WTC11 (cell line): ENCODE measurements around the gene CPN1.

ENCODE experiments used
- ATF1 ChIP-seq: sonication (generic); formaldehyde crosslinking; IDR thresholded peaks from 2 replicates; pipeline ENCODE4 v1.8.1; 2023; ENCODE audit warnings: mild to moderate bottlenecking, moderate library complexity, missing genetic modification reagents
- ATF2 ChIP-seq: sonication (generic); formaldehyde crosslinking; IDR thresholded peaks from 2 replicates; pipeline ENCODE4 v1.8.1; 2022; ENCODE audit warnings: low read depth, missing genetic modification reagents, borderline replicate concordance
- ATF3 ChIP-seq: sonication (generic); formaldehyde crosslinking; conservative IDR thresholded peaks from 2 replicates; pipeline ENCODE4 v1.8.1; 2022; ENCODE audit warnings: mild to moderate bottlenecking, missing genetic modification reagents
- CREM ChIP-seq: sonication (generic); formaldehyde crosslinking; IDR thresholded peaks from 2 replicates; pipeline ENCODE4 v1.8.1; 2022; ENCODE audit warnings: mild to moderate bottlenecking, missing genetic modification reagents, moderate library complexity
- CTCF ChIP-seq: fragments of 200-600 bp; IDR thresholded peaks from 2 replicates; pipeline ENCODE4 v1.8.0; 2022; ENCODE audit warnings: antibody characterized with exemption
- E2F5 ChIP-seq: sonication (generic); formaldehyde crosslinking; IDR thresholded peaks from 2 replicates; pipeline ENCODE4 v1.8.1; 2022; ENCODE audit warnings: mild to moderate bottlenecking, moderate library complexity, missing genetic modification reagents
- ELF4 ChIP-seq: sonication (generic); formaldehyde crosslinking; IDR thresholded peaks from 2 replicates; pipeline ENCODE4 v1.8.1; 2022; ENCODE audit warnings: low read depth, mild to moderate bottlenecking, moderate library complexity, missing genetic modification reagents
- FOXK1 ChIP-seq: sonication (generic); formaldehyde crosslinking; IDR thresholded peaks from 2 replicates; pipeline ENCODE4 v1.8.0; 2022; ENCODE audit warnings: mild to moderate bottlenecking, moderate library complexity, missing genetic modification reagents
- GABPB1 ChIP-seq: sonication (generic); formaldehyde crosslinking; IDR thresholded peaks from 2 replicates; pipeline ENCODE4 v1.8.1; 2023; ENCODE audit warnings: mild to moderate bottlenecking, missing genetic modification reagents
- MAX ChIP-seq: sonication (generic); formaldehyde crosslinking; IDR thresholded peaks from 2 replicates; pipeline ENCODE4 v1.8.0; 2022; ENCODE audit warnings: mild to moderate bottlenecking, missing genetic modification reagents
- NFYB ChIP-seq: sonication (generic); formaldehyde crosslinking; conservative IDR thresholded peaks from 2 replicates; pipeline ENCODE4 v1.8.0; 2022; ENCODE audit warnings: low read depth, missing genetic modification reagents
- NR2C2 ChIP-seq: sonication (generic); formaldehyde crosslinking; IDR thresholded peaks from 2 replicates; pipeline ENCODE4 v1.8.0; 2022; ENCODE audit warnings: mild to moderate bottlenecking, missing genetic modification reagents
- TCF7 ChIP-seq: sonication (generic); formaldehyde crosslinking; IDR thresholded peaks from 2 replicates; pipeline ENCODE4 v1.8.0; 2022; ENCODE audit warnings: mild to moderate bottlenecking, low read depth, missing genetic modification reagents, moderate library complexity
- TEAD4 ChIP-seq: sonication (generic); formaldehyde crosslinking; IDR thresholded peaks from 2 replicates; pipeline ENCODE4 v1.8.0; 2022; ENCODE audit warnings: mild to moderate bottlenecking, missing genetic modification reagents

- TF ChIP-seq MAX (CRISPR knock-in tag) (no peak), ELF4 (CRISPR knock-in tag) (no peak), TEAD4 (CRISPR knock-in tag) (no peak), TCF7 (CRISPR knock-in tag) (no peak), ATF2 (CRISPR knock-in tag) (no peak), E2F5 (CRISPR knock-in tag) (no peak), CREM (CRISPR knock-in tag) (no peak), CTCF (no peak), NFYB (CRISPR knock-in tag) (no peak), ATF3 (no peak), NR2C2 (no peak), ATF1 (CRISPR knock-in tag) (no peak), FOXK1 (CRISPR knock-in tag) (no peak), GABPB1 (CRISPR knock-in tag) (no peak)
These were observed 60.3 kb downstream of the CPN1 start for GRCh38 chr10:100021322-100021721.
